Measurements from ENCODE around the gene RAET1L. TPM values are rescaled to one million over a fixed set of nuclear protein-coding genes. Genes with fewer than 3 reads are reported as not detected.
"Not testable (repeated sequence)": the region's sequence is repeated elsewhere in the genome, so short reads cannot be mapped to it uniquely, and the experiment has no call there.

RAET1L gene
- total RNA-seq, result not detected

DNA sequence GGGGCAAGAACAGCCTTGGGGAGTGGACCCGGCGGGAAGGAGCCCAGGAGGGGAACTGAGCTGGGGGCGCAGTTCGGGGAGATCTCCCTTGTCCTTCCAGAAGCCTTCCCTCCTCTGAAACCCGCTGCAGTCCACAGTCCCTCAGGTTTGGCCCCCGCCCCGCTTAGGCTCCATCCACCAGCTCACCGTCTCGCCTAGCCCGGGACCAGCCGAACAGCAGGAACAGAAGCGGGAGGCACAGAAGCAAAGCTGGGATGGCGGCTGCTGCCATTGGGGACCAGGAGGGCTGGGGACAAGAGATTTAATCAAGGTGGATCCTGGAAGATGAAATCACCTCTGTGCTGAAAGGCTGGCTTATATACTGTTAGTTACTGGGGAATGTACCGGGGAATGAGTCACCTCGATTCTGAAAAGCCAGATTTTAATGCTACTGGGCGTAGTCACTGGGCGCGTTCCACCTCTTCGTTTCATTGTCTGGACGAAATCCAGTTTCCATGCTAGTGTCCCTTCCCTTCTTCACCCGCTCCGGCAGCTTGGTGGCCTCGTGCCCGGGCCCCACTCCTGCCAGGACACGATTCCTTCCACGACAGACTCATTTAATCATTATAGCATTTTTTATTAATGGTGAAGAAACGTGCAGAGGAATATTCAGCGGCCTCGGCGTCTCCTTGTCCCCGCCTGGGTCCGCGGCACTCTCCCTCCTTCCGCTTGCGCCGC is at the start of gene RAET1L:
RAET1L (minus strand) TSS at position 332 of the 717 bp plus-strand sequence; CDS start at position 271, 61 bp downstream.
- Mint-ChIP-seq H3K4me1 (ENCODE audit: low read depth) (peaks cover 46% of the 10 kb centered on the region), H3K36me3 (ENCODE audit: insufficient read depth in 2 of 2) (no peaks in the 10 kb centered on the region), H3K9me3 (no peaks in the 10 kb centered on the region), H3K4me3 (peak within 1 kb of the TSS; percentile 7 to 62), H3K27me3 (ENCODE audit: low read depth) (peaks cover 70% of the 10 kb centered on the region), H3K27ac (no peak within 1 kb of the TSS)
- DNase-seq (peak; percentile 49 to 61), ATAC-seq (replicated peaks in 1 of 2) (peak; percentile 95 to 96)

DNA sequence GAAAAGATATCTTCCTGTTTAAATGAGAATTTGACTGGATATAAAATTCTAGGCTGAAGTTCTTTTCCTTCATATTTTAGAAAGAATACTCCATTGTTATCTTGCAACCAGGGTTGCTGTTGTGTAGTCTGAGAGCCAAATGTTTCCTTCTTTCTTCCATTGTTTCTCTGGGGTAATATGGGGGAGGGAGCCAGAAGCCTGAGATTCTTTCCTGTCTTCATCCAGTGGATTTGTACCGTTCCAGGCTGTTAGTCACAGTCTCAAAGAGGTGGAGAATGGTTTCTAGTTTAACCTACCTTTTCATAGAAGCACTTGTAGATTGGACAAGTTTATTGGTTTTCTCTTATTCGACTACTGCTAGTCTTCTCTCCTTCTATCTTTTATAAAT is 49.7 kb upstream of the RAET1L start:
- Mint-ChIP-seq H3K27me3 (ENCODE audit: low read depth) (peaks cover 48% of the 10 kb centered on the region), H3K4me1 (ENCODE audit: low read depth) (peaks cover 33% of the 10 kb centered on the region), H3K36me3 (ENCODE audit: insufficient read depth in 2 of 2) (no peaks in the 10 kb centered on the region), H3K9me3 (no peaks in the 10 kb centered on the region), H3K27ac (no peak overlapping the region), H3K4me3 (no peak overlapping the region)
- ATAC-seq (replicated peaks in 1 of 2) (no peak), DNase-seq (no peak)

DNA sequence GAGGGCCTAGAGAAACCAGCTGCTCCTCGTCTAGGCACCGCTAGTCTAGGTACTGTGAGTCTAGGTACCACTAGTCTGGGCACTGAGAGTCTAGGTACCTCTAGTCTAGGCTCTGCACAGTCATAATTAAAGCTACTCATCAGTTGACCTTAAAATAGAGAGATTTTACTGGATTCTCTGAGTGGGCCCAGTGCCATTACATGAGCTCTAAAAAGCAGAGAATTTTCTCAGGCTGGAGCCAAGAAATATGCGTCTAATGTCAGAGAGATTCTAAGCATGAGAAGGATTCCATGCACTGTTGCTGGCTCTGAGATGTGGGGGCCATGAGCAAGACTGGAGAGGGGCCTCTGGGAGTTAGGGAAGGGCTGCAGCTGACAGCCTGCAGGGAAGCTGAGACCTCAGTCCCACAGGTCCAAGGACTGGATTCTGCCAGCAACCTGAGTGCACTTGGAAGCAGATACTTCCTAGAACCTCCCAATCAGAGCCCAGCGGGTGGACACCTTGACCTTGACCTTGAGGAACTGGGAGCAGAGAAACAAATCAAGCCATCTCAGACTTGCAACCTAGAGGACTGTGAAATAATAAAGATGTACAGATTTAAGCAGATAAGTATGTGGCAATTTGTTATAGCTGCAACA is 49.2 kb upstream of the RAET1L start:
- Mint-ChIP-seq H3K27me3 (ENCODE audit: low read depth) (peaks cover 49% of the 10 kb centered on the region), H3K4me1 (ENCODE audit: low read depth) (peaks cover 34% of the 10 kb centered on the region)
- not testable (repeated sequence) for H3K27ac Mint-ChIP-seq; H3K9me3 Mint-ChIP-seq; ATAC-seq (replicated peaks in 1 of 2); DNase-seq; H3K36me3 Mint-ChIP-seq (ENCODE audit: insufficient read depth in 2 of 2); H3K4me3 Mint-ChIP-seq

- no peaks in the 10 kb centered on the region for H3K9me3 Mint-ChIP-seq
- peaks cover 41% of the 10 kb centered on the region for H3K27me3 Mint-ChIP-seq (ENCODE audit: low read depth)
- DNase-seq, result peak; percentile 58 to 65
- no peaks in the 10 kb centered on the region for H3K36me3 Mint-ChIP-seq (ENCODE audit: insufficient read depth in 2 of 2)
- H3K4me1 Mint-ChIP-seq (ENCODE audit: low read depth), result peaks cover 44% of the 10 kb centered on the region
- no peak overlapping the region for H3K27ac Mint-ChIP-seq
- no peak overlapping the region for H3K4me3 Mint-ChIP-seq
- peak; percentile 14 to 39 for ATAC-seq (replicated peaks in 1 of 2)
Measured at GRCh38 chr6:150072201-150072600, 46.9 kb upstream of the RAET1L start.

- Mint-ChIP-seq H3K9me3 (no peaks in the 10 kb centered on the region), H3K27ac (no peak overlapping the region), H3K27me3 (ENCODE audit: low read depth) (peaks cover 35% of the 10 kb centered on the region), H3K4me1 (ENCODE audit: low read depth) (peaks cover 33% of the 10 kb centered on the region), H3K36me3 (ENCODE audit: insufficient read depth in 2 of 2) (no peaks in the 10 kb centered on the region), H3K4me3 (no peak overlapping the region)
- DNase-seq (no peak), ATAC-seq (replicated peaks in 1 of 2) (no peak)
Measured at GRCh38 chr6:150070236-150070818, 45.0 kb upstream of the RAET1L start.

DNA sequence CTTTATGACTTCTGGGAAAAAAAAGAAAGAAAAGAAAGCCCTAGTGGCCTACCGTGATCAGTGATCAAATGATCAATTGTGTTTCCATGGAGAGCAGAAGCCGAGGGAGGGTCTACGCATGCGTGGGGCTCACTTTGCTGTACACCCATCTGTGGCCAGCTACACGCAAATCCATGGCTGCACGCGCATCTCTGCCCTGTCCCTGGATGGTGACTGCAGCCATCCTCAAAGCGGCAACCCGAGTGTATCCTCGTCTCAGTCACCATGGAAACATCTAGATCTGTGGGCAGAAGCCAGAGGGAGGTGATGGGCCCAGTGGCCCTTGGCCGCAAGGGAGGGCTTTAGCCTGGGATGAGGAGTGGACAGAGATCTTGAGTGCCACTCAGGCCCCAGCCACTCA is 44.4 kb upstream of the RAET1L start:
- no peaks in the 10 kb centered on the region for H3K9me3 Mint-ChIP-seq
- DNase-seq (no peak), ATAC-seq (replicated peaks in 1 of 2) (no peak)
- peak overlapping the region in 1 of 2 donors; percentile 38 for H3K4me3 Mint-ChIP-seq
- peaks cover 29% of the 10 kb centered on the region for H3K27me3 Mint-ChIP-seq (ENCODE audit: low read depth)
- H3K27ac Mint-ChIP-seq, result no peak overlapping the region
- no peaks in the 10 kb centered on the region for H3K36me3 Mint-ChIP-seq (ENCODE audit: insufficient read depth in 2 of 2)
- H3K4me1 Mint-ChIP-seq (ENCODE audit: low read depth), result peaks cover 33% of the 10 kb centered on the region

DNA sequence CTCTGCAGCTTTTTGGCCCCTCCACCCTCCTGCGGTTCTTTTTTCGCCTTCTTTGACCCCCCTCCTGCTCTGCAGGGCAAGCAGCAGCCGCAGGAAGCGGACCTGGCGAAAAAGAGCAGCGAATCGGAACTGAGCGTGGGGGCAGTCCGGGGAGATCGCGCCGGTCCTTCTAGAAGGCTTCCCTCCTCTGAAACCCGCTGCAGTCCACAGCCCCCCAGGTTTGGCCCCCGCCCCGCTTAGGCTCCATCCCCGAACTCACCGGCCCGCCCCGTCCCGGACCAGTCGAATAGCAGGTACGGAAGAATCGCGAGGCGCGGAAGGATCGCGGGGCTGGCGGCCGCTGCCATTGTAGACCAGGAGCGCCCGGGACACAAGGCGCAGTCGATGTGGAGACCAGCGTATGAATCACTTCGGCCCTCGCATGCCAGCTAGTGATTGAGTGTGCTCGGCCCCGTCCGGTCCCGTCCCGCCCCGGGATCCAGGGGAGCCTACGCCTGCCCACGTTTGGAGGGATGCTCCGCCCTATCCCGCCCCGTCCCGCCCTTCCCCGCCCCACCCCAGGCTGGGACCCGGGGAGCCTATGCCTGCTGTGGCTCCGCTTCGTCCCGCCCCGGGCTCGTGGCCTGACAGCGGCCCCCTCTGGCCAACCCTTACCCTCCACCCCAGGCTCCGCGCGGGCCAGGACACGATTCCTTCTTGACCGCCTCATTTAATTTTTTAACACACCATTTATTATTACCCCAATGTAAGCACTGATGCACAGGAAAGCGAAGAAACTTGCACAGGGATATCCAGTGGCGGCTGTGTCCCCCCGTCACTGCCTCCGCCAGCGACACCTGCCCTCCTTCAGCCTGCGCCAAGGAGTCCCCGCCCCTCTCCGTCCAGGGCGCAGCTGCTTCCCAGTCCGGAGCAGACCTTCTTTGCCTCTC is 43.7 kb upstream of the RAET1L start, which contains the start of gene ULBP3:
ULBP3 (minus strand) TSS at position 402 of the 929 bp plus-strand sequence; CDS start at position 347, 55 bp downstream.
- H3K4me1 Mint-ChIP-seq (ENCODE audit: low read depth), result peaks cover 33% of the 10 kb centered on the region
- no peaks in the 10 kb centered on the region for H3K36me3 Mint-ChIP-seq (ENCODE audit: insufficient read depth in 2 of 2)
- peak; percentile 82 to 87 for ATAC-seq (replicated peaks in 1 of 2)
- H3K4me3 Mint-ChIP-seq, result peak within 1 kb of the TSS; percentile 79 to 83
- peaks cover 24% of the 10 kb centered on the region for H3K27me3 Mint-ChIP-seq (ENCODE audit: low read depth)
- DNase-seq, result peak; percentile 75 to 76
- no peak within 1 kb of the TSS for H3K27ac Mint-ChIP-seq
- H3K9me3 Mint-ChIP-seq, result no peaks in the 10 kb centered on the region

- Mint-ChIP-seq H3K27ac (no peak overlapping the region), H3K27me3 (ENCODE audit: low read depth) (peaks cover 18% of the 10 kb centered on the region), H3K4me3 (peak overlapping the region; percentile 79 to 83), H3K9me3 (no peaks in the 10 kb centered on the region), H3K4me1 (ENCODE audit: low read depth) (peaks cover 33% of the 10 kb centered on the region), H3K36me3 (ENCODE audit: insufficient read depth in 2 of 2) (no peaks in the 10 kb centered on the region)
- peak in 1 of 2 donors; percentile 16 for ATAC-seq (replicated peaks in 1 of 2)
- peak in 1 of 2 donors; percentile 21 for DNase-seq
Measured at GRCh38 chr6:150068151-150068550, 42.8 kb upstream of the RAET1L start.

GRCh38 chr6:150065083-150065482 is 39.8 kb upstream of the RAET1L start:
- ATAC-seq (replicated peaks in 1 of 2) (no peak), DNase-seq (no peak)
- peaks cover 23% of the 10 kb centered on the region for H3K4me1 Mint-ChIP-seq (ENCODE audit: low read depth)
- H3K36me3 Mint-ChIP-seq (ENCODE audit: insufficient read depth in 2 of 2), result no peaks in the 10 kb centered on the region
- H3K9me3 Mint-ChIP-seq, result no peaks in the 10 kb centered on the region
- no peak overlapping the region for H3K27ac Mint-ChIP-seq
- no peak overlapping the region for H3K4me3 Mint-ChIP-seq
- peaks cover 11% of the 10 kb centered on the region for H3K27me3 Mint-ChIP-seq (ENCODE audit: low read depth)

DNA sequence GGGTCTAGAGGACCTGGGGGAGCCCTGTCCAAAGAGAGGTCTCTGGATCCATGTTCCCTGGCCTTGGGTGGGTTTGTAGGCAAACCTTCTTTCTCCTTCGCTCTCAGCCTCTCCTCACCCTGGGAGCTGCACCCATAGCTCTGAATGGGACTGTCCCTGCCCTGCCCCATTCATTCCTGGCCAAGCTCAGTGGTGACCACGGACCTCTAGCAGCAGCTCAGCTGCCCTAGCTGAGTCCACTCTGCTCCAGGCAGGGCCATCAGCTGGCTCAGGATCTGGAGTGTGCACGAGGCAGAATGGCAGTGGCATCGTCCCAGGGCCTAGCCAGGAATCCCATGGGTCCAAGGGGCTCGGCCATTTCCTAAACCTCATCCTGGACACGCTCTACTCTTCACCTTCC is 38.3 kb upstream of the RAET1L start:
- no peak overlapping the region for H3K27ac Mint-ChIP-seq
- DNase-seq (no peak), ATAC-seq (replicated peaks in 1 of 2) (no peak)
- H3K4me1 Mint-ChIP-seq (ENCODE audit: low read depth), result peaks cover 17% of the 10 kb centered on the region
- H3K9me3 Mint-ChIP-seq, result no peaks in the 10 kb centered on the region
- H3K36me3 Mint-ChIP-seq (ENCODE audit: insufficient read depth in 2 of 2), result no peaks in the 10 kb centered on the region
- no peak overlapping the region for H3K4me3 Mint-ChIP-seq
- H3K27me3 Mint-ChIP-seq (ENCODE audit: low read depth), result peaks cover 19% of the 10 kb centered on the region

GRCh38 chr6:150059973-150060372 is 34.6 kb upstream of the RAET1L start:
- not testable (repeated sequence) for H3K27ac Mint-ChIP-seq; H3K9me3 Mint-ChIP-seq; H3K36me3 Mint-ChIP-seq (ENCODE audit: insufficient read depth in 2 of 2); H3K4me3 Mint-ChIP-seq
- DNase-seq (peak in 1 of 2 donors; percentile 21), ATAC-seq (replicated peaks in 1 of 2) (peak; percentile 74 to 94)
- Mint-ChIP-seq H3K27me3 (ENCODE audit: low read depth) (peaks cover 42% of the 10 kb centered on the region), H3K4me1 (ENCODE audit: low read depth) (peaks cover 10% of the 10 kb centered on the region)

- Mint-ChIP-seq H3K36me3 (ENCODE audit: insufficient read depth in 2 of 2) (no peaks in the 10 kb centered on the region), H3K27me3 (ENCODE audit: low read depth) (peaks cover 51% of the 10 kb centered on the region), H3K4me3 (no peak overlapping the region), H3K9me3 (no peaks in the 10 kb centered on the region), H3K27ac (no peak overlapping the region), H3K4me1 (ENCODE audit: low read depth) (peaks cover 10% of the 10 kb centered on the region)
- no peak for DNase-seq
- no peak for ATAC-seq (replicated peaks in 1 of 2)
Measured at GRCh38 chr6:150058986-150059385, 33.7 kb upstream of the RAET1L start.
